Mucosa of stomach (tissue), 1 donor: Measurements from ENCODE around the gene SH3PXD2A.
A peak's percentile ranks its signal among the peaks of the same experiment; 100 is the strongest.

ENCODE experiments used
- H3K27me3 ChIP-seq: one replicate; pipeline ENCODE4 v1.7.0; 2013; ENCODE audit warnings: mild to moderate bottlenecking, low read length; ENCODE audit not compliant: control insufficient read depth, insufficient read depth
- H3K36me3 ChIP-seq: one replicate; pipeline ENCODE4 v1.7.0; 2013; ENCODE audit warnings: low read length; ENCODE audit not compliant: control insufficient read depth, insufficient read depth
- H3K4me1 ChIP-seq: one replicate; pipeline ENCODE4 v1.7.0; 2013; ENCODE audit warnings: mild to moderate bottlenecking, low read length; ENCODE audit not compliant: control insufficient read depth, insufficient read depth
- H3K4me3 ChIP-seq: one replicate; pipeline ENCODE4 v1.7.0; 2013; ENCODE audit warnings: low read length
- H3K9ac ChIP-seq: one replicate; pipeline ENCODE4 v1.7.0; 2013; ENCODE audit warnings: mild to moderate bottlenecking, low read length, moderate library complexity
- H3K9me3 ChIP-seq: one replicate; pipeline ENCODE4 v1.7.0; 2013; ENCODE audit warnings: mild to moderate bottlenecking, low read length, moderate library complexity; ENCODE audit not compliant: control insufficient read depth
- donor health status: Pancreatic carcinoma.

SH3PXD2A gene

GRCh38 chr10:103679096-103679790 is 176.1 kb downstream of the SH3PXD2A start:
- no peak overlapping the region for H3K9ac ChIP-seq
- no peak overlapping the region for H3K4me3 ChIP-seq
- no peaks in the 10 kb centered on the region for H3K4me1 ChIP-seq
- no peaks in the 10 kb centered on the region for H3K9me3 ChIP-seq
- no peaks in the 10 kb centered on the region for H3K36me3 ChIP-seq
- H3K27me3 ChIP-seq, result no peaks in the 10 kb centered on the region

DNA sequence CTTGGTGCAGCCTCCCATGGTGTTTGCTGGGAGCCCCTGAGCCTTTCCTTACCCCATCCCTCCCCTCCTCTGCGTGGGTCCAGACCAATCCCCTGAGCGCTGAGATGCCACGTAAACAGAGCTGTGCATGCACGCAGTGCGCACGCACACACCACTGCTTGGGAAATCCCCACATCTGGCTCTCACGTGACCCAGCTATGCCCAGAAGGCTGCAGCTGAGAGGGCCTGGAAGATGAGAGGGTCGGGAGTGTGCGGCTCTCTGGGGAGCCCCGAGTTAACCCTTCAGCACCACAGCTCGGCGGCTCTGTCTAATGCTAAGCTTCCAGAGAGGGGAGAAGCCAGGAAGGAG is 177.2 kb downstream of the SH3PXD2A start:
- no peaks in the 10 kb centered on the region for H3K27me3 ChIP-seq
- H3K4me1 ChIP-seq, result no peaks in the 10 kb centered on the region
- no peaks in the 10 kb centered on the region for H3K9me3 ChIP-seq
- H3K36me3 ChIP-seq, result no peaks in the 10 kb centered on the region
- peak overlapping the region; percentile 2 for H3K9ac ChIP-seq
- H3K4me3 ChIP-seq, result no peak overlapping the region

- no peaks in the 10 kb centered on the region for H3K4me1 ChIP-seq
- H3K27me3 ChIP-seq, result no peaks in the 10 kb centered on the region
- H3K9ac ChIP-seq, result peak overlapping the region; percentile 2
- no peaks in the 10 kb centered on the region for H3K9me3 ChIP-seq
- H3K4me3 ChIP-seq, result no peak overlapping the region
- H3K36me3 ChIP-seq, result no peaks in the 10 kb centered on the region
These were observed 177.7 kb downstream of the SH3PXD2A start for GRCh38 chr10:103677486-103678177.

DNA sequence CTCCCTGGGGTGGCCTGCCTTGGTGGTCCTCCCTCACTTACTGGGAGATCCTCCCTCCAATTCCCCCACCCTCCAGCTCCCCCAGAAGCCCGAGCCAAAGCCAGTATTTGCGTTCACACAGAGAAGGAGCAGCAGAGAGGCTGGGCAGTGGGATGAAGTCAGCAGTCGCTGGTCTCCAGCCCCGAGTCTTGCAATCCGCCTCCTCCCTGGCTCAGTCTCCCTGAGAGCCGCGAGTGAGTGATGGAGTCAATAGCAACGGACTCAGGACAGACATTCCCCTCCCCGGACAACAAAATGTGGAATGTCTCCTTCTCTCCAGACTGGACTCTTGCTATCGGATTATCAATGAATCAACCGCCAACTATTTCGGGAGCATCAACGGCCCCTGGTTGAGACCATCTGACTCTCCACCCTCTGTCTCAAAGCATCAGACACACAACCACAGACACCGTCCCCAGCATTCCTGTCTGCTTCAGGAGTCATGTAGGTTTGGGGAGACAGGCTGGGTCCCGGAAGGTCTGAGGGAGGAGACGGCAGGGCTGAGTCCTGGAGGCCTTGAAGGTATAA is 178.4 kb downstream of the SH3PXD2A start:
- H3K27me3 ChIP-seq, result no peaks in the 10 kb centered on the region
- no peaks in the 10 kb centered on the region for H3K36me3 ChIP-seq
- no peaks in the 10 kb centered on the region for H3K9me3 ChIP-seq
- no peak overlapping the region for H3K4me3 ChIP-seq
- no peak overlapping the region for H3K9ac ChIP-seq
- H3K4me1 ChIP-seq, result no peaks in the 10 kb centered on the region

DNA sequence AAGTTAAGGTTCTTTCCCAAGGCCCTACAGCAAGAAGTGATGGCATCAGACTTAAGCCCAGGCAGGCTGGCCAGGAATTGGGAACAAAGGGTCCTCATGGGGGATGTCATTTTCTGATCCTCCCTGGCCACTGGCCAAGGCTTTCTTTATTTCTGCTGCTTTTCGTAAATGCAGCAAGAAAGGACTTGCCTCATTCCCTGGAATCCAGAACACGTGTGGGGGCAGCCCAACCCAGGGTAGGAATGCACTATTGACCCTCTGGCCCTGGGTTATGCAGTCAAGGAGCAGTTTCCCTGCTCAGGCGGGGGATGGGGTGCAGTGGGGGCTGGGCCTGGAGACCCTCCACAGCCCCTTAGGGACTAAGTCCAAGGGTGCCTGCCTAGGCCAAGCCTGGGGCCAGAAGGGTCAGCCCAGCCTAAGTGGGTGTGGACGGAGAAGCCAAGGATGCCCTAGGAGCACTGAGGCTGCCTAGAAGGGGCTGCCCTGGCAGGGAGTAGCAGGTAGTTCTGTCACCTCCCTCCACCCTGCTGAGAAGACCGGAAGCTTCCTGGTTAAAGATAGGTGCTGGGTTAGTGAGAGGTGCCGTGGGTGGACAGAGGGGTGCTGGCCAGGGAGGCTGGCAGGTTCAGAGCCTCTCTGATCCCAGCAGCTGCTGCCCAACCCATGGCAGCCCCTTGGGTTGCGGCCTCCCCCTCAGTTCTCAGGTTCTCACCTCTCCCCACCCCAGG is 179.2 kb downstream of the SH3PXD2A start:
- Histone ChIP-seq H3K27me3 (no peaks in the 10 kb centered on the region), H3K9ac (no peak overlapping the region), H3K36me3 (no peaks in the 10 kb centered on the region), H3K4me1 (no peaks in the 10 kb centered on the region), H3K9me3 (no peaks in the 10 kb centered on the region), H3K4me3 (no peak overlapping the region)

- Histone ChIP-seq H3K4me1 (peaks cover 5% of the 10 kb centered on the region), H3K4me3 (no peak overlapping the region), H3K9ac (no peak overlapping the region), H3K9me3 (no peaks in the 10 kb centered on the region), H3K36me3 (no peaks in the 10 kb centered on the region), H3K27me3 (no peaks in the 10 kb centered on the region)
These were observed 181.8 kb downstream of the SH3PXD2A start for GRCh38 chr10:103673606-103674005.

DNA sequence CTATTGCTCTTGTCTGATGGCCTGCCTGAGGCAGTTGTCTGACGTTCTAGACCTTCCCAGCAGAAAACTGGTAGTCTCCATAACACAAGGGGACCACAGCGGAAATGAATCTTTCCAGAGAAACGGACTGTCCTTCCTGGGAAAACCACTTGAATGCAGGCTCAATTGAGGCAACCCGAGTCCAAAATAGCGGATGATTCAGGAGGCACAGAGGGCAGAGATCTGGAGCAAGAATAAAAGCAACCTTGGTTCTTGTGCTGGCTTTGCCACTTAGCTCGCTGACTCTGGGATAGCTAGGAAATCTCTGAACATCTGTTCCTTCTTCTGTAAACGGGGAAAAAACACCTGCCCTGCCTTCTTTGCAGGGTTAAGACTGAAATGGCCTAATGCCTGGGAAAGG is 183.0 kb downstream of the SH3PXD2A start:
- no peak overlapping the region for H3K9ac ChIP-seq
- peaks cover 18% of the 10 kb centered on the region for H3K4me1 ChIP-seq

GRCh38 chr10:103671126-103671895 is 184.1 kb downstream of the SH3PXD2A start:
- Histone ChIP-seq H3K4me3 (no peak overlapping the region), H3K36me3 (no peaks in the 10 kb centered on the region), H3K27me3 (no peaks in the 10 kb centered on the region), H3K4me1 (peaks cover 23% of the 10 kb centered on the region), H3K9me3 (no peaks in the 10 kb centered on the region), H3K9ac (no peak overlapping the region)

More for the DNA sequence above, 183.0 kb downstream of the SH3PXD2A start:
- Histone ChIP-seq H3K36me3 (no peaks in the 10 kb centered on the region), H3K27me3 (no peaks in the 10 kb centered on the region), H3K4me3 (no peak overlapping the region), H3K9me3 (no peaks in the 10 kb centered on the region)

DNA sequence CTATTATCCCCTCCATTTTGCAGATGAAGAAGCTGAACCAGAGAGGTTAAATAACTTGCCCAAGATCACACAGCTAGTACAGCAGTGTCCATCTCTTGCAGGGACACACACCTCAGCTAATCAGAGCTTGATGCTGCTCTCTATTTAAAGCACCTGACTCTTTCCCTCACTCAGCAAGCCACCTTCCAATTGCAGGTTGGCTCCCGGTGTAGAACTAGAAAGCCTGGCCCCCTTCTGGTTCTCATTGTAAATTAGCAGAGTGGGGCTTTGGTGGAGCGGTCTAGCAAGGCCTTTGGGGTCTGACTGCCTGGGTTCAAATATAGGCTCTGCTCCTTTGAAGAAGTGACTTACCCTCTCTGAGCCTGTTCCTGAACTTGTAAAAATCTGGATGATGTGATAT is 185.4 kb downstream of the SH3PXD2A start:
- no peaks in the 10 kb centered on the region for H3K9me3 ChIP-seq
- H3K27me3 ChIP-seq, result no peaks in the 10 kb centered on the region
- peaks cover 23% of the 10 kb centered on the region for H3K4me1 ChIP-seq
- no peak overlapping the region for H3K4me3 ChIP-seq
- H3K36me3 ChIP-seq, result no peaks in the 10 kb centered on the region
- H3K9ac ChIP-seq, result no peak overlapping the region

- Histone ChIP-seq H3K9me3 (no peaks in the 10 kb centered on the region), H3K27me3 (no peaks in the 10 kb centered on the region), H3K36me3 (no peaks in the 10 kb centered on the region), H3K4me3 (no peak overlapping the region), H3K4me1 (peaks cover 23% of the 10 kb centered on the region), H3K9ac (no peak overlapping the region)
These were observed 186.0 kb downstream of the SH3PXD2A start for GRCh38 chr10:103669243-103669929.
